NCI-H1436 (cell line): ENCODE results near the gene PTP4A1.

ENCODE experiments used
- DNase-seq: peaks from one replicate; lab custom pipeline; 2025; lab: John Stamatoyannopoulos, UW

The PTP4A1 gene

GRCh38 chr6:63556369-63556768 lies 15.9 kb upstream of the PTP4A1 start:
- DNase-seq: no peak

GRCh38 chr6:63558278-63558677 lies 14.0 kb upstream of the PTP4A1 start:
- DNase-seq: no peak

- no peak for DNase-seq
Measured at GRCh38 chr6:63560801-63561287, 11.4 kb upstream of the PTP4A1 start.

- no peak for DNase-seq
Measured at GRCh38 chr6:63561288-63561687, 11.0 kb upstream of the PTP4A1 start.

GRCh38 chr6:63563235-63563634 lies 9.0 kb upstream of the PTP4A1 start:
- no peak for DNase-seq

GRCh38 chr6:63565058-63565726 lies 7.1 kb upstream of the PTP4A1 start:
- no peak for DNase-seq

- DNase-seq: no peak
Measured at GRCh38 chr6:63565727-63566596, 6.3 kb upstream of the PTP4A1 start.

- DNase-seq: no peak
Measured at GRCh38 chr6:63567966-63568365, 4.3 kb upstream of the PTP4A1 start.

GRCh38 chr6:63571361-63572043 lies 778 bp upstream of the PTP4A1 start:
- peak; percentile 61 for DNase-seq

GRCh38 chr6:63572747-63573075 lies 431 bp downstream of the PTP4A1 start:
- DNase-seq: no peak

GRCh38 chr6:63573076-63573898 lies 1.0 kb downstream of the PTP4A1 start:
- DNase-seq: peak; percentile 70

GRCh38 chr6:63573899-63574553 lies 1.7 kb downstream of the PTP4A1 start:
- DNase-seq: peak; percentile 63

GRCh38 chr6:63574554-63574900 lies 2.2 kb downstream of the PTP4A1 start:
- DNase-seq: no peak

- DNase-seq: no peak
Measured at GRCh38 chr6:63576147-63576772, 4.0 kb downstream of the PTP4A1 start.

- DNase-seq: no peak
Measured at GRCh38 chr6:63576985-63577712, 4.9 kb downstream of the PTP4A1 start.

GRCh38 chr6:63578757-63579156 lies 6.5 kb downstream of the PTP4A1 start:
- DNase-seq: no peak

- DNase-seq: no peak
Measured at GRCh38 chr6:63579937-63580703, 7.8 kb downstream of the PTP4A1 start.

- DNase-seq: no peak
Measured at GRCh38 chr6:63580704-63580961, 8.4 kb downstream of the PTP4A1 start.

- no peak for DNase-seq
Measured at GRCh38 chr6:63581355-63582013, 9.2 kb downstream of the PTP4A1 start.
